Activated CD8-positive, alpha-beta memory T cell treated with anti-CD3 and anti-CD28 coated beads, Interleukin-2, amount 10 ng/mL, durations not matched to agents 7 days and 5 days (primary cell): ENCODE results near the gene ABCD4. TPM values are rescaled to one million over a fixed set of nuclear protein-coding genes. Genes with fewer than 3 reads are reported as not detected.

Experiments
- ATAC-seq: fragments of 150-1000 bp; cut with Tn5 transposase; one replicate; pipeline ENCODE4 v1.10.0; 2021; ENCODE audit warnings: moderate library complexity
- CTCF ChIA-PET: fragments of 350-600 bp; sonication (Branson Sonifier 250); formaldehyde crosslinking; loops from one replicate; lab custom pipeline; 2021; ENCODE audit warnings: antibody characterized with exemption; lab: Charles Lee
- DNase-seq: peaks from one replicate; pipeline ENCODE4 v3.0.0-alpha.2; 2020
- H3K27ac Mint-ChIP-seq: one replicate; pipeline ENCODE4 v1.8.0; 2021; ENCODE audit warnings: mild to moderate bottlenecking, mixed read lengths
- H3K27me3 Mint-ChIP-seq: one replicate; pipeline ENCODE4 v1.8.0; 2021; ENCODE audit warnings: mixed read lengths
- H3K36me3 Mint-ChIP-seq: one replicate; pipeline ENCODE4 v1.8.0; 2021; ENCODE audit warnings: mild to moderate bottlenecking, mixed read lengths
- H3K4me1 Mint-ChIP-seq: one replicate; pipeline ENCODE4 v1.8.0; 2021; ENCODE audit warnings: mixed read lengths
- H3K4me3 Mint-ChIP-seq: one replicate; pipeline ENCODE4 v1.8.0; 2021; ENCODE audit warnings: mild to moderate bottlenecking, moderate library complexity, mixed read lengths
- H3K9me3 Mint-ChIP-seq: one replicate; pipeline ENCODE4 v1.8.0; 2022; ENCODE audit warnings: low read depth, mixed read lengths
- total RNA-seq, 2 experiments: library from RNA; stranded (reverse); gene quantifications; one replicate each; pipeline ENCODE4 v1.2.3, GENCODE V29; 2021

Gene ABCD4
- total RNA-seq, 2 experiments from 2014 or later: 45.1 to 50.6 TPM

- no peaks in the 10 kb centered on the region for H3K36me3 Mint-ChIP-seq
- ATAC-seq (no peak), DNase-seq (no peak)
- no peak overlapping the region for H3K27ac Mint-ChIP-seq
- peaks cover 21% of the 10 kb centered on the region for H3K27me3 Mint-ChIP-seq
- CTCF ChIA-PET: interaction anchor here (1.5 to 1.7 kb wide), 2 partner anchors 21 to 247 kb away, joined by 3 to 5 read pairs; partner anchors contain the start of gene VRTN
- no peak overlapping the region for H3K4me3 Mint-ChIP-seq
- no peaks in the 10 kb centered on the region for H3K9me3 Mint-ChIP-seq
- H3K4me1 Mint-ChIP-seq: no peaks in the 10 kb centered on the region
Observed at GRCh38 chr14:74326369-74327152, 23.8 kb upstream of the ABCD4 start.

- no peak overlapping the region for H3K27ac Mint-ChIP-seq
- CTCF ChIA-PET: interaction anchor here (0.6 to 1.7 kb wide), 4 partner anchors 23 to 1160 kb away, joined by 3 to 5 read pairs (median 4); partner anchors contain the start of gene VRTN
- H3K27me3 Mint-ChIP-seq: peaks cover 26% of the 10 kb centered on the region
Observed at GRCh38 chr14:74325446-74325845, 22.7 kb upstream of the ABCD4 start.

GRCh38 chr14:74324931-74325361 lies 22.2 kb upstream of the ABCD4 start:
- no peaks in the 10 kb centered on the region for H3K9me3 Mint-ChIP-seq
- no peak overlapping the region for H3K4me3 Mint-ChIP-seq
- DNase-seq (no peak), ATAC-seq (no peak)
- H3K27me3 Mint-ChIP-seq: peaks cover 26% of the 10 kb centered on the region
- CTCF ChIA-PET: interaction anchor here (0.6 to 1.7 kb wide), 4 partner anchors 23 to 1159 kb away, joined by 3 to 5 read pairs (median 4); partner anchors contain the start of gene VRTN
- H3K27ac Mint-ChIP-seq: no peak overlapping the region
- no peaks in the 10 kb centered on the region for H3K4me1 Mint-ChIP-seq
- H3K36me3 Mint-ChIP-seq: no peaks in the 10 kb centered on the region

More at GRCh38 chr14:74325446-74325845, 22.7 kb upstream of the ABCD4 start:
- no peak for DNase-seq
- H3K36me3 Mint-ChIP-seq: no peaks in the 10 kb centered on the region
- no peaks in the 10 kb centered on the region for H3K4me1 Mint-ChIP-seq
- no peak for ATAC-seq
- H3K4me3 Mint-ChIP-seq: no peak overlapping the region
- no peaks in the 10 kb centered on the region for H3K9me3 Mint-ChIP-seq

- no peak for ATAC-seq
- no peak for DNase-seq
- no peak overlapping the region for H3K4me3 Mint-ChIP-seq
- H3K27ac Mint-ChIP-seq: no peak overlapping the region
- H3K9me3 Mint-ChIP-seq: no peaks in the 10 kb centered on the region
- CTCF ChIA-PET: interaction anchor here (0.6 kb wide), 1 partner anchor 991 kb away, joined by 3 read pairs; no protein-coding TSS in a partner anchor
- H3K27me3 Mint-ChIP-seq: peaks cover 3% of the 10 kb centered on the region
- H3K36me3 Mint-ChIP-seq: no peaks in the 10 kb centered on the region
- no peaks in the 10 kb centered on the region for H3K4me1 Mint-ChIP-seq
Observed at GRCh38 chr14:74314576-74314975, 11.8 kb upstream of the ABCD4 start.

- CTCF ChIA-PET: interaction anchor here (0.6 to 1.0 kb wide), 4 partner anchors 8 to 983 kb away, joined by 3 to 6 read pairs (median 3); partner anchors contain the start of gene ABCD4
- no peak overlapping the region for H3K4me3 Mint-ChIP-seq
- no peak overlapping the region for H3K27ac Mint-ChIP-seq
- no peaks in the 10 kb centered on the region for H3K9me3 Mint-ChIP-seq
- H3K4me1 Mint-ChIP-seq: no peaks in the 10 kb centered on the region
- no peak for DNase-seq
- H3K36me3 Mint-ChIP-seq: no peaks in the 10 kb centered on the region
- no peaks in the 10 kb centered on the region for H3K27me3 Mint-ChIP-seq
- no peak for ATAC-seq
Observed at GRCh38 chr14:74313601-74314000, 10.9 kb upstream of the ABCD4 start.

GRCh38 chr14:74312161-74312560 lies 9.4 kb upstream of the ABCD4 start:
- ATAC-seq: no peak

GRCh38 chr14:74309125-74310022 lies 6.6 kb upstream of the ABCD4 start:
- Mint-ChIP-seq H3K4me3 (no peak overlapping the region), H3K27ac (no peak overlapping the region), H3K27me3 (no peaks in the 10 kb centered on the region), H3K9me3 (no peaks in the 10 kb centered on the region), H3K4me1 (no peaks in the 10 kb centered on the region), H3K36me3 (no peaks in the 10 kb centered on the region)
- ATAC-seq (no peak), DNase-seq (no peak)
- CTCF ChIA-PET: interaction anchor here (0.7 kb wide), 2 partner anchors 620 to 983 kb away, joined by 3 to 4 read pairs; no protein-coding TSS in a partner anchor

More at GRCh38 chr14:74312161-74312560, 9.4 kb upstream of the ABCD4 start:
- no peak for DNase-seq
- Mint-ChIP-seq H3K36me3 (no peaks in the 10 kb centered on the region), H3K9me3 (no peaks in the 10 kb centered on the region), H3K27ac (no peak overlapping the region), H3K4me3 (no peak overlapping the region), H3K4me1 (no peaks in the 10 kb centered on the region), H3K27me3 (no peaks in the 10 kb centered on the region)
- CTCF ChIA-PET: interaction anchor here (1.4 kb wide), 2 partner anchors 9 to 79 kb away, joined by 3 read pairs; partner anchors contain the start of gene ABCD4

- no peaks in the 10 kb centered on the region for H3K4me1 Mint-ChIP-seq
Observed at GRCh38 chr14:74308695-74309094, 6.0 kb upstream of the ABCD4 start.

GRCh38 chr14:74302152-74302628 lies 544 bp downstream of the ABCD4 start:
- peak overlapping the region; percentile 100 for H3K4me3 Mint-ChIP-seq
- H3K27me3 Mint-ChIP-seq: no peaks in the 10 kb centered on the region
- H3K27ac Mint-ChIP-seq: peak overlapping the region; percentile 96
- H3K4me1 Mint-ChIP-seq: peaks cover 32% of the 10 kb centered on the region
- no peak for DNase-seq
- peak; percentile 77 for ATAC-seq
- H3K36me3 Mint-ChIP-seq: peaks cover 16% of the 10 kb centered on the region
- no peaks in the 10 kb centered on the region for H3K9me3 Mint-ChIP-seq
- CTCF ChIA-PET: interaction anchor here (0.9 to 2.8 kb wide), 6 partner anchors 7 to 233 kb away, joined by 3 to 10 read pairs (median 4); no protein-coding TSS in a partner anchor

More at GRCh38 chr14:74308695-74309094, 6.0 kb upstream of the ABCD4 start:
- H3K4me3 Mint-ChIP-seq: no peak overlapping the region
- ATAC-seq (no peak), DNase-seq (no peak)
- no peak overlapping the region for H3K27ac Mint-ChIP-seq
- H3K36me3 Mint-ChIP-seq: no peaks in the 10 kb centered on the region
- no peaks in the 10 kb centered on the region for H3K27me3 Mint-ChIP-seq
- no peaks in the 10 kb centered on the region for H3K9me3 Mint-ChIP-seq
- CTCF ChIA-PET: interaction anchor here (0.7 kb wide), 1 partner anchor 621 kb away, joined by 3 read pairs; no protein-coding TSS in a partner anchor

GRCh38 chr14:74301594-74302151 lies 1.1 kb downstream of the ABCD4 start:
- ATAC-seq (no peak), DNase-seq (no peak)
- Mint-ChIP-seq H3K27me3 (no peaks in the 10 kb centered on the region), H3K36me3 (peaks cover 19% of the 10 kb centered on the region), H3K9me3 (no peaks in the 10 kb centered on the region), H3K4me1 (peaks cover 32% of the 10 kb centered on the region), H3K4me3 (peak overlapping the region; percentile 100), H3K27ac (peak overlapping the region; percentile 96)
- CTCF ChIA-PET: interaction anchor here (0.7 to 1.5 kb wide), 4 partner anchors 10 to 1384 kb away, joined by 3 to 4 read pairs (median 4); no protein-coding TSS in a partner anchor

GRCh38 chr14:74299061-74299545 lies 3.6 kb downstream of the ABCD4 start:
- peaks cover 32% of the 10 kb centered on the region for H3K4me1 Mint-ChIP-seq
- DNase-seq: peak; percentile 46
- peaks cover 19% of the 10 kb centered on the region for H3K36me3 Mint-ChIP-seq
- no peaks in the 10 kb centered on the region for H3K9me3 Mint-ChIP-seq
- CTCF ChIA-PET: interaction anchor here (0.8 to 1.5 kb wide), 4 partner anchors 21 to 194 kb away, joined by 3 to 4 read pairs (median 3); partner anchors contain the start of genes ISCA2 and NPC2
- ATAC-seq: no peak
- H3K4me3 Mint-ChIP-seq: peak overlapping the region; percentile 14
- H3K27ac Mint-ChIP-seq: peak overlapping the region; percentile 58
- H3K27me3 Mint-ChIP-seq: no peaks in the 10 kb centered on the region

- peaks cover 19% of the 10 kb centered on the region for H3K36me3 Mint-ChIP-seq
- DNase-seq: no peak
- H3K9me3 Mint-ChIP-seq: no peaks in the 10 kb centered on the region
- H3K27ac Mint-ChIP-seq: no peak overlapping the region
- CTCF ChIA-PET: interaction anchor here (0.9 to 1.5 kb wide), 2 partner anchors 41 to 195 kb away, joined by 3 read pairs; partner anchors contain the start of genes ISCA2 and NPC2
- ATAC-seq: no peak
- peaks cover 25% of the 10 kb centered on the region for H3K4me1 Mint-ChIP-seq
- no peaks in the 10 kb centered on the region for H3K27me3 Mint-ChIP-seq
- H3K4me3 Mint-ChIP-seq: no peak overlapping the region
Observed at GRCh38 chr14:74297986-74298385, 4.7 kb downstream of the ABCD4 start.
